GM19099 (cell line): Measurements from ENCODE around the gene PLEKHA4.

Source experiments
- POLR2A ChIP-seq: IDR thresholded peaks from 3 replicates; pipeline ENCODE4 v1.6.1; 2011; ENCODE audit warnings: low read depth; ENCODE audit not compliant: insufficient read length; ENCODE audit errors: extremely low read depth

Gene PLEKHA4

GRCh38 chr19:48815870-48816501, 52.4 kb downstream of the PLEKHA4 start:
- TF ChIP-seq POLR2A: no peak

GRCh38 chr19:48814895-48815294, 53.5 kb downstream of the PLEKHA4 start:
- TF ChIP-seq POLR2A: no peak

- no peak for TF ChIP-seq POLR2A
Observed at GRCh38 chr19:48813123-48813913, 55.1 kb downstream of the PLEKHA4 start.

GRCh38 chr19:48812094-48812929, 56.1 kb downstream of the PLEKHA4 start:
- TF ChIP-seq POLR2A: peak; percentile 57

- no peak for TF ChIP-seq POLR2A
Observed at GRCh38 chr19:48810151-48810550, 58.3 kb downstream of the PLEKHA4 start.

- no peak for TF ChIP-seq POLR2A
Observed at GRCh38 chr19:48807590-48808308, 60.7 kb downstream of the PLEKHA4 start.

- TF ChIP-seq POLR2A: no peak
Observed at GRCh38 chr19:48806818-48807589, 61.4 kb downstream of the PLEKHA4 start.

GRCh38 chr19:48806518-48806817, 61.9 kb downstream of the PLEKHA4 start:
- no peak for TF ChIP-seq POLR2A

GRCh38 chr19:48805452-48805851, 63.0 kb downstream of the PLEKHA4 start:
- TF ChIP-seq POLR2A: no peak

GRCh38 chr19:48804496-48804895, 63.9 kb downstream of the PLEKHA4 start:
- TF ChIP-seq POLR2A: no peak

- TF ChIP-seq POLR2A: no peak
Observed at GRCh38 chr19:48802623-48803022, 65.8 kb downstream of the PLEKHA4 start.

- TF ChIP-seq POLR2A: no peak
Observed at GRCh38 chr19:48799358-48800300, 68.8 kb downstream of the PLEKHA4 start.

- TF ChIP-seq POLR2A: no peak
Observed at GRCh38 chr19:48798937-48799336, 69.5 kb downstream of the PLEKHA4 start.
